Mucosa of descending colon (tissue), 3 donors: ENCODE results near the gene ALPK1. TPM values are rescaled to one million over a fixed set of nuclear protein-coding genes. Genes with fewer than 3 reads are reported as not detected.
"Not testable (repeated sequence)": the region's sequence is repeated elsewhere in the genome, so short reads cannot be mapped to it uniquely, and the experiment has no call there.

ENCODE experiments used
- ATAC-seq: fragments of 200-7000 bp; cut with Tn5 transposase; one replicate; pipeline ENCODE4 v1.9.1; 2020; ENCODE audit warnings: mild to moderate bottlenecking, moderate library complexity
- DNase-seq, 3 donors: peaks; one replicate each; pipeline ENCODE4 v3.0.0-alpha.2; 2020
- H3K36me3 ChIP-seq: fragments of 200-600 bp; one replicate; pipeline ENCODE4 v1.8.0; 2021; ENCODE audit warnings: low read depth, mild to moderate bottlenecking
- H3K4me1 ChIP-seq: fragments of 200-600 bp; one replicate; pipeline ENCODE4 v1.8.0; 2021; ENCODE audit warnings: low read depth, mild to moderate bottlenecking
- H3K4me3 ChIP-seq: fragments of 200-600 bp; one replicate; pipeline ENCODE4 v1.8.0; 2021; ENCODE audit warnings: mild to moderate bottlenecking
- H3K9me3 ChIP-seq: fragments of 200-600 bp; one replicate; pipeline ENCODE4 v1.8.0; 2021; ENCODE audit warnings: mild to moderate bottlenecking
- CTCF ChIP-seq: fragments of 200-600 bp; IDR thresholded peaks from one replicate; pipeline ENCODE4 v1.8.0; 2022; ENCODE audit warnings: antibody characterized with exemption, mild to moderate bottlenecking
- intact Hi-C, 2 donors: fragments of 100-400 bp; cut with DNase I in 1 of 2; cut with micrococcal nuclease in 1 of 2; formaldehyde crosslinking; loops; one replicate each; pipeline versions ENCODE4 v1.11.0 to v1.11.1; 2022; cut with DNase I, micrococcal nuclease
- total RNA-seq, 3 donors: library from RNA; stranded (reverse); fragmentation: NEBNext Ultra II Directional in 2 of 3; extraction: Animal tissue kit (Norgen Biotek cat#: 25700) in 2 of 3; gene quantifications; one replicate each; pipeline versions ENCODE4 v1.2.1 to v1.2.4, GENCODE V29; 2021 to 2023
- donor health status: DM: no; HTN: no; CAD: no; lungs with moderate emphysema.
- donor health status: DM: no; HTN: no; CAD: no.
- donor health status: DM: no; HTN: yes; CAD: no.

Gene ALPK1
- total RNA-seq, 3 donors from 2014 or later: 23.1 to 39.8 (median 31.0) TPM

GRCh38 chr4:112422644-112423043 lies 125.5 kb downstream of the ALPK1 start:
- no peak overlapping the region for H3K4me3 ChIP-seq
- no peaks in the 10 kb centered on the region for H3K36me3 ChIP-seq
- H3K9me3 ChIP-seq: no peaks in the 10 kb centered on the region
- DNase-seq (no peak), ATAC-seq (no peak)
- H3K4me1 ChIP-seq: no peaks in the 10 kb centered on the region
- TF ChIP-seq CTCF: no peak
- intact Hi-C loops: no loop called here

DNA sequence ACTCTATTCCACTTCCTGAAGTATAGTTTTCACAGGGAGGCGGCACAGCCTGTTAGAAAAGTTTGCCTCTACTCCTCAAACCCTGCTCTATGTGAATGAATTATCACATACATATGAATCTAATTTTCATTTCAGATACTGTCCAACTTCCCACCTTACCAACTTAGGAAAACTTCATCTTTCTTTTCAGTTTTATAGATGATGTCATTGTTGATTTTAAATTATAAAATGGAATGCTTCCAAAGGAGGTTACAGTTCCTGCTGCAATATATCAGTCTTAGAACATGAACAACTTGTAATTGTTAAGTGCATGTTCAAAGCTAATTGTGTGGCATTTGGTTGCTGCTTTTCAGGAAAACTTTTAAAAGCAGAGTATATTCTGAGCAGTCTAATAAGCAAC lies 126.4 kb downstream of the ALPK1 start:
- TF ChIP-seq CTCF: no peak
- ATAC-seq (no peak), DNase-seq (no peak)
- intact Hi-C loops: no loop called here
- Histone ChIP-seq H3K36me3 (no peaks in the 10 kb centered on the region), H3K4me1 (no peaks in the 10 kb centered on the region), H3K4me3 (no peak overlapping the region), H3K9me3 (no peaks in the 10 kb centered on the region)

DNA sequence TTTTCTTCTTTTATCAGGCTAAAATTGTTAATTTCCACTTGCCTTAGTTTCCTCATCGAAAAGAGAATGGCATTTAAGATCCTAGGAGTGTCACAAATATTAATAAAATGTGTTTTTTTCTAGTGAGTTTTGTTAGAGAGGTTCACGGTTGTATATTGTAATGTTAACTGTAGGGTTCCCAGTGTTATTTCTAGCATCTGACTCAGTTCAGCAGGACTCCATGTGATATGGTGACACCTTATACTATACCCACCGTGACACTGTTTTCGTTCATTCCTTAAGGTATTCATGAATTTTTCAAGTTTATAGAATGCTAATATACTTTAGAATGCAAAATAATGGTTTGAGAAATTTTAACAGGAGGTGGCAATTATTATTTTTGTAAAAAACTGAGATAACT lies 128.7 kb downstream of the ALPK1 start:
- H3K4me1 ChIP-seq: no peaks in the 10 kb centered on the region
- H3K36me3 ChIP-seq: no peaks in the 10 kb centered on the region
- DNase-seq: no peak
- no peaks in the 10 kb centered on the region for H3K9me3 ChIP-seq
- TF ChIP-seq CTCF: no peak
- ATAC-seq: no peak
- H3K4me3 ChIP-seq: no peak overlapping the region
- intact Hi-C loops: no loop called here

- Histone ChIP-seq H3K36me3 (no peaks in the 10 kb centered on the region), H3K9me3 (no peaks in the 10 kb centered on the region), H3K4me1 (no peaks in the 10 kb centered on the region), H3K4me3 (no peak overlapping the region)
- intact Hi-C loops: no loop called here
- no peak for TF ChIP-seq CTCF
- DNase-seq: no peak
- no peak for ATAC-seq
Observed at GRCh38 chr4:112426416-112426815, 129.2 kb downstream of the ALPK1 start.

DNA sequence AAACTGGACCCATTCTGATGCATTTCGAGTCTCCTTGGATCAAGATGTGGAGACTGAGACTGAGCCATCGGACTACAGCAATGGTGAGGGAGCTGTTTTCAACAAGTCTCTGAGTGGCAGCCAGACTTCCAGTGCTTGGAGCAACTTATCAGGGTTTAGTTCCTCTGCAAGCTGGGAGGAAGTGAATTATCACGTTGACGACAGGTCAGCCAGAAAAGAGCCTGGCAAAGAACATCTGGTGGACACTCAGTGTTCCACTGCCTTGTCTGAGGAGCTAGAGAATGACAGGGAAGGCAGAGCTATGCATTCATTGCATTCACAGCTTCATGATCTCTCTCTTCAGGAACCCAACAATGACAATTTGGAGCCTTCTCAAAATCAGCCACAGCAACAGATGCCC lies 134.0 kb downstream of the ALPK1 start:
- no peaks in the 10 kb centered on the region for H3K4me1 ChIP-seq
- intact Hi-C loops: no loop called here
- ATAC-seq (no peak), DNase-seq (no peak)
- no peaks in the 10 kb centered on the region for H3K36me3 ChIP-seq
- H3K4me3 ChIP-seq: no peak overlapping the region
- H3K9me3 ChIP-seq: no peaks in the 10 kb centered on the region
- no peak for TF ChIP-seq CTCF

- intact Hi-C loops: no loop called here
- DNase-seq: no peak
Observed at GRCh38 chr4:112436987-112437386, 139.8 kb downstream of the ALPK1 start.

GRCh38 chr4:112442226-112442625 lies 145.1 kb downstream of the ALPK1 start:
- H3K36me3 ChIP-seq, H3K4me3 ChIP-seq, ATAC-seq, H3K4me1 ChIP-seq, intact Hi-C loops, DNase-seq: not testable (repeated sequence)
- peaks cover 13% of the 10 kb centered on the region for H3K9me3 ChIP-seq

More at GRCh38 chr4:112436987-112437386, 139.8 kb downstream of the ALPK1 start:
- no peaks in the 10 kb centered on the region for H3K4me1 ChIP-seq
- ATAC-seq: no peak
- H3K9me3 ChIP-seq: no peaks in the 10 kb centered on the region
- no peaks in the 10 kb centered on the region for H3K36me3 ChIP-seq
- no peak overlapping the region for H3K4me3 ChIP-seq
- no peak for TF ChIP-seq CTCF
